Bronchial epithelial cell (primary cell): ENCODE data around the gene SETD1B. TPM values are rescaled to one million over a fixed set of nuclear protein-coding genes. Genes with fewer than 3 reads are reported as not detected.
"Not testable (repeated sequence)": the region's sequence is repeated elsewhere in the genome, so short reads cannot be mapped to it uniquely, and the experiment has no call there.

Experiments used
- DNase-seq: peaks from one replicate; pipeline ENCODE4 v3.0.0-alpha.2; 2010; ENCODE audit warnings: low read depth
- FAIRE-seq: peaks from 2 replicates; lab custom pipeline; 2011; peaks lifted over from hg19 to GRCh38; lab: Jason Lieb, UNC
- H3K27me3 ChIP-seq: 2 replicates; pipeline ENCODE4 v1.5.1; 2011; ENCODE audit warnings: low read length; ENCODE audit not compliant: control insufficient read depth, insufficient read depth
- H3K36me3 ChIP-seq: 2 replicates; pipeline ENCODE4 v1.5.1; 2011; ENCODE audit warnings: low read length; ENCODE audit not compliant: control insufficient read depth, insufficient read depth
- H3K4me3 ChIP-seq: 2 replicates; pipeline ENCODE4 v1.5.1; 2011; ENCODE audit warnings: mild to moderate bottlenecking, low read depth, low read length, control low read depth
- total RNA-seq: library from RNA; depleted of rRNA; stranded (reverse); fragments of >200 nt; gene quantifications from 2 replicates; pipeline ENCODE4 v1.2.1, GENCODE V29; 2014
- TF ChIP-seq, protein P1 (sequence below): IDR thresholded peaks from 2 replicates; pipeline ENCODE4 v1.5.1; 2011; ENCODE audit warnings: mild to moderate bottlenecking, moderate library complexity, low read length, control low read depth, inconsistent platforms; ENCODE audit not compliant: insufficient read depth, severe bottlenecking

Gene SETD1B
- 1.8 and 2.2 TPM in 2 replicates for total RNA-seq

DNA sequence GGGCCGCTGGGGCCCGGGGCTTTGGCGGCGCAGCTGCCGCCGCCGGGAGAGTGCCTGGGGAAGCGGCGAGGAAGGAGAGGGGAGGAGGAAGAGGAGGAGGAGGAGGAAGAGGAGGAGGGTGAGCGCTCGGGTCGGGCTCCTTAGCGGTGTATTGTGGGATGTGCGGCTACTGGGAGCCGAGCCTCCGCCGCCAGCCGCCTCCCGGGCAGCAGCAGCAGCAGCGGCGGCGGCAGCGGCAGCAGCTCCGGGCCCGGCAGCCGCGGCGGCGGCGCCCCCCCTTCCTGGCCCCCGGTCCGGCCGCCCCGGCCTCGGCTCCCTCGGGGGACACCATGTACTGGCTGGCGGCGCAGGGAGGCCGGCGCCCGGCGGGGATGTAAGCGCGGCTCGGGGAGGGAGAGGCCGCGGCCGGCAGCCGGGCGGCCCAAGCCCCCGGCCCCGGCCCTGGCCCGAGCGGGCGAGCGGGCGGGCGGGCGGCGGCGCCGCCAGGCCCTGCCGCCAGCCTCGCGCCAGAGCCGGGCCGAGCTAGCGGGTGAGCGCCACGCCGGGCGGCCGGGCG is at the start of gene SETD1B:
Gene SETD1B, plus strand, starts transcription at position 149 of the 556 bp plus-strand sequence. CDS start 729 bp downstream, outside the sequence.
- TF ChIP-seq, protein P1, sequence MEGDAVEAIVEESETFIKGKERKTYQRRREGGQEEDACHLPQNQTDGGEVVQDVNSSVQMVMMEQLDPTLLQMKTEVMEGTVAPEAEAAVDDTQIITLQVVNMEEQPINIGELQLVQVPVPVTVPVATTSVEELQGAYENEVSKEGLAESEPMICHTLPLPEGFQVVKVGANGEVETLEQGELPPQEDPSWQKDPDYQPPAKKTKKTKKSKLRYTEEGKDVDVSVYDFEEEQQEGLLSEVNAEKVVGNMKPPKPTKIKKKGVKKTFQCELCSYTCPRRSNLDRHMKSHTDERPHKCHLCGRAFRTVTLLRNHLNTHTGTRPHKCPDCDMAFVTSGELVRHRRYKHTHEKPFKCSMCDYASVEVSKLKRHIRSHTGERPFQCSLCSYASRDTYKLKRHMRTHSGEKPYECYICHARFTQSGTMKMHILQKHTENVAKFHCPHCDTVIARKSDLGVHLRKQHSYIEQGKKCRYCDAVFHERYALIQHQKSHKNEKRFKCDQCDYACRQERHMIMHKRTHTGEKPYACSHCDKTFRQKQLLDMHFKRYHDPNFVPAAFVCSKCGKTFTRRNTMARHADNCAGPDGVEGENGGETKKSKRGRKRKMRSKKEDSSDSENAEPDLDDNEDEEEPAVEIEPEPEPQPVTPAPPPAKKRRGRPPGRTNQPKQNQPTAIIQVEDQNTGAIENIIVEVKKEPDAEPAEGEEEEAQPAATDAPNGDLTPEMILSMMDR = no peak
- DNase-seq (no peak), FAIRE-seq (no peak)
- Histone ChIP-seq H3K27me3 (no peaks in the 10 kb centered on the region), H3K36me3 (peaks cover 8% of the 10 kb centered on the region), H3K4me3 (peak within 1 kb of the TSS; percentile 68)

DNA sequence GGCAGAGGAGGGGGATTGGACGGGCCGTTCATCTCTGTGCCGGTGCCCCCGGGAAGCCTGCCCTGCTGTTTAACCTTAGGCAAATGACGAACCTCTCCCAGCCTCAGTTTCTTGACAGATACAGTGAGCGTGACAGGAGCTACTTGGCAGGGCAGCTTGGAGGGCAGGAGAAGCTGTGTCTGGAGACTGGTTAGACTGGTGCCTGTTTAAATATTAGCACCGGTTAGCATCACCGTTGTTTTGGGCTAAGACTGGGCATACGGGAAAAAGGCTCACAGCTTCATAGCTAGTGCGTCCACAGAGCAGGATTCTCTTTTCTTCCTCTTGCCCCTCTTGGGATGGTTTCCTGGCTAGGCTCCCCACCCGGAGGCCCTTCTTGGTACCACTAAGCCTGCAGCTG is 49.0 kb upstream of the SETD1B start:
- FAIRE-seq = no peak
- no peak for DNase-seq
- TF ChIP-seq, protein P1 = no peak
- peaks cover 7% of the 10 kb centered on the region for H3K36me3 ChIP-seq
- no peak overlapping the region for H3K4me3 ChIP-seq
- H3K27me3 ChIP-seq = no peaks in the 10 kb centered on the region

DNA sequence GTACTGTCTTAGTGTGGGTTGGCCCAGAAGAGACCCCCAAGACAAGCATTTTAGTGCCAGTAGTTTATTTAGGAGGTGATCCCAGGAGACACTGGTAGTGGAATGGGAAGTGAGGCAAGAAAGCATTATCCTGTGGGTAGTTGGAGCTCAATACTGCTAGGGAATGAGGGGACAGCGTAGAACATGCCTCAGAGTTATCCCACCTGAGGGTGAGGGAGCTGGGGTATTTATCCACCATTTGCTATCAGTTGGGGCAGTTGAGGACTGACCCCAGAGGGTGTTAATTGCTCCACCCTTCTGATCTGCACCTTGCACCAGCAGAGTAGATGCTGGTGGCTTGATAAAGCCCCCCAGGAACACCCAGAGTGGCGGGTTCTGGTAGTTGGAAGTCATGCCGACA is 48.2 kb upstream of the SETD1B start:
- peak; percentile 88 for FAIRE-seq

DNA sequence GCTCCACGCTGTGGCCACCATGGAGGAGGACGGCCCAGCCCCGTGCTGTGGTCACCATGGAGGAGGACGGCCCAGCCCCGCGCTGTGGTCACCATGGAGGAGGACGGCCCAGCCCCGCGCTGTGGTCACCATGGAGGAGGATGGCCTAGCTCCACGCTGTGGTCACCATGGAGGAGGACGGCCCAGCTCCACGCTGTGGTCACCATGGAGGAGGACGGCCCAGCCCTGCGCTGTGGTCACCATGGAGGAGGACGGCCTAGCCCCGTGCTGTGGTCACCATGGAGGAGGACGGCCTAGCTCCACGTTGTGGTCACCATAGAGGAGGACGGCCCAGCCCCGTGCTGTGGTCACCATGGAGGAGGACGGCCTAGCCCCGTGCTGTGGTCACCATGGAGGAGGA is 45.3 kb upstream of the SETD1B start:
- not testable (repeated sequence) for DNase-seq, H3K4me3 ChIP-seq, FAIRE-seq, H3K36me3 ChIP-seq, H3K27me3 ChIP-seq

More for the DNA sequence above, 48.2 kb upstream of the SETD1B start:
- no peaks in the 10 kb centered on the region for H3K27me3 ChIP-seq
- no peak for DNase-seq
- H3K36me3 ChIP-seq = peaks cover 5% of the 10 kb centered on the region
- no peak overlapping the region for H3K4me3 ChIP-seq
- TF ChIP-seq, protein P1 = no peak

DNA sequence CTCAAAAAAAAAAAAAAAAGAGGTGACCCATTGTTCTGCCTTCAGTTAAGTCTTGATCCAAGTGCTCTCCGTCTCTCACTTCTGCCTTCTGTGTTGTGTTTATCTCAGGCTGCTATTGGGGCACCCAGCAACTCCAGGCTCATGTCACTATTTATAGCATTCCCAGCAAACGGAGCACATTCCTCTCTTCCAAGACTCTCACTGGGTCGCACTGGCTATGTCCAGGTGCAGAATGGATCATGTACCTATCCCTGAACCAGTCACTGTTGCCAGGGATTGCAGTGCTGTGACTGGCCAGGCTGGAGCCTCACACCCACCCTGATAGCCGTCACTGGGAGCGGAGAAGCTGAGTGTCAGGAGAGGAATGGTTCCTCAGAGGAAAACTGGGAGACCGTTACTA is 41.5 kb upstream of the SETD1B start:
- Histone ChIP-seq H3K36me3 (no peaks in the 10 kb centered on the region), H3K27me3 (no peaks in the 10 kb centered on the region), H3K4me3 (no peak overlapping the region)
- FAIRE-seq = no peak
- TF ChIP-seq, protein P1 = no peak
- DNase-seq = no peak

DNA sequence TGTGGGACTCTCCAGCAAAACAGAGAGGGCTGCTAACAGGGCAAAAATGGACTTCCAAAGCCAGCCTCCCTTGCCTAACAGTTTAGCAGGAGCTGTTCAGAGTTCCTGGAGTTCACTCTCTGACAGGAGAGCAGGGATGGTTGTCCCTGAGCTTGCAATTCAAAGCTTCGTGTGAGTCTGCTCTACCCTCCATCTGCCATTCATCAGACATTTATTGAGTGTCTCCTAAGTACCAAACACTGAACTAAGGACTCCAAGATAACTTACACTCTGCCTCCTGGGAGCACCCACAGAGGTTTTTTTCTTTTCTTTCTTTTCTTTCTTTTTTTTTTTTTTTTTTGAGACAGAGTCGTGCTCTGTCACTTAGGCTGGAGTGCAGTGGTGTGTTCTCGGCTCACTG is 39.0 kb upstream of the SETD1B start:
- FAIRE-seq (no peak), DNase-seq (no peak)
- TF ChIP-seq, protein P1 = no peak
- no peak overlapping the region for H3K4me3 ChIP-seq
- H3K36me3 ChIP-seq = no peaks in the 10 kb centered on the region
- H3K27me3 ChIP-seq = no peaks in the 10 kb centered on the region
